CMK (cell line): ENCODE data around the gene EIF5A.

Experiments used
- DNase-seq: peaks from one replicate; pipeline ENCODE4 v3.0.0-alpha.2; 2010; ENCODE audit warnings: low read depth

The EIF5A gene

DNA sequence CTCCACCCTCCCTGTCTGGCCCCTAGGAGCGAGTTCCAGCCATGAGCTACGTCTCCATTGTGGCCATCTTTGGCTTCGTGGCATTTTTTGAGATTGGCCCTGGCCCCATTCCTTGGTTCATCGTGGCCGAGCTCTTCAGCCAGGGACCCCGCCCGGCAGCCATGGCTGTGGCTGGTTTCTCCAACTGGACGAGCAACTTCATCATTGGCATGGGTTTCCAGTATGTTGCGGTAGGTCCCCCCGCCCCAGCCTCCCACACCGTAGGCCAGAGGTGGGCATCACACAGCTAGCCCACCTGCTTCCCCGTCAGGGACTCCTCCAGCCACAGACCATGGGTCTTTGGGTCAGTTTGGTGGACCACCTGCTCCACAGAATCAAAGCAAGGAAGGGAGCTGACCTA lies 21.7 kb upstream of the EIF5A start:
- no peak for DNase-seq

- no peak for DNase-seq
Measured at GRCh38 chr17:7289256-7290032, 18.0 kb upstream of the EIF5A start.

DNA sequence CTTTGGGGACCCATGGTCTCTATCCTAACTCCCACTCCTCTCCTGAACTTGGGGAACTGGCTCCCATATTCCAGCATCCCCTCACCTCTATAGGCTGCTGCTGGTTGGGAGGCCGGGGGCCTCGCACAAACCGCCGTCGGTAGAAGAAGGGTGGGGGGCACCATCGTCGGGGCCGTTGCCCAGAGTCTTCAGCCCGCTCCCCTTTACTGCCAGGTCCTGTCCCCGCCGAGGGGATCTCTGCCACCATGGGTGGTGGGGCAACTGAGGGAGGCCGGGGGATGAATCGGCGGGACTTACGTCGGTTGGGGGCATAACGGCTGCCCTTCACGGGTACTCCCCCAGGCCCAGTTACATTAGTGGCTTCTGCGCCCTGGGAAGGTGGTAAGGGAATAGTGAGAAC lies 17.3 kb upstream of the EIF5A start:
- no peak for DNase-seq

GRCh38 chr17:7290685-7291084 lies 16.7 kb upstream of the EIF5A start:
- DNase-seq, result no peak

- DNase-seq, result no peak
Measured at GRCh38 chr17:7292194-7292593, 15.2 kb upstream of the EIF5A start.

GRCh38 chr17:7292729-7293128 lies 14.7 kb upstream of the EIF5A start:
- DNase-seq, result no peak

DNA sequence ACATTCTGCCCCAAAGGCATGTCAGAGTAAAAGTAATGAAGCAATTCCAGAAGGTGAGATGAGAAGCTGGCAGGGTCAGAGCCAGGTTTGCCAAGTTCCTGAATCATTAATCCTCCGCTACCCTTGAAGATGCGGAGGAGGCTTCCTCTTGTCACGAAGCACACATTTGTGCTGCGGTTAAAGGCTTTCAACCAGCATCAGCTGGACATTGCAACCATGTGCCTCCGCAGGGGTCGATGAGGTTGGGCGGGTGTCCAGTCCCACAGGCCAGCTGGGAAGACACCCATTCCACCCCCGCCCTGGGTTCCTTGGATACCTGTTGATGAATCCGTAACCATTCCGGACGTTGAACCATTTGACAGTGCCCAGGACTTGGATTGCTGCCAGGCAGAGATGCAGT lies 14.3 kb upstream of the EIF5A start:
- no peak for DNase-seq

DNA sequence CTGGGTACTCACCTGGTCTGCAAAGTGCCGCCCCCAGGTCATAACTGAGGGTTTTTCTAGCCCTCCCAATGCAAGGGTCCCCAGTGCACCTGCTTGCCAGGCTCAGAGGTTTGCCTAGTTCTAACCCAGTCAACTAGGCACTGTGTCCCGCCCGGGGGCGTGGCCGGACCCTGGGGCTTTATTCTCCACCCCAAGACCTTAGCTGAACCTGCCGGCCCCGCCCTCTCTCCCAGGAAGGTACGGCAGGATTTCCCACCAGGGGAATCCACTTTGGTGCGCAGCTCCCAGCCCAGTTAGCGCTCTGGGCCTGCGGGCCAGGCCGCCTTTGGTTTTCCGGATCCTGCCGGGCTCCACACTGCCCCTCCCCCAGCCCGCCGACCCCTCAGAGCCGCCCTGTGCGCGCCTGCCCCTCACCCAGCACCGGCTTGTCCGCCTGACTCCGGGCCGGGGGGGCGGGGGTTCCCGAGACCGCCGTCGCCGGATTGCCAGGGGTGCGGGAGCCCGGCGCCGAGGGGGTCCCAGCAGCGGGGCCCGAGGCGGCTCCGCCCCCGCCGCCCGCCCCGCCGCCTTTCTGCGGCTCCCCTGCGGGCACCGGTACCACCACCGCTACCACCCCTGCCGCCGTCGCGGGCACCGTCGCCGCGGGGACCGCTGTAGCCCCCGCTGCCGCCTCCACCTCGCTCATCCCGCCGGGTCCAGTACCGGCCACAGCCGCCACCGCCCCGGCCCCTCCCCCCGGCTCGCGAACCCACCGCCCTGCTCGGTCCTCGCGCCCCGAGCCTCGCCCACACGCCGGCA lies 13.4 kb upstream of the EIF5A start:
- DNase-seq, result no peak

DNA sequence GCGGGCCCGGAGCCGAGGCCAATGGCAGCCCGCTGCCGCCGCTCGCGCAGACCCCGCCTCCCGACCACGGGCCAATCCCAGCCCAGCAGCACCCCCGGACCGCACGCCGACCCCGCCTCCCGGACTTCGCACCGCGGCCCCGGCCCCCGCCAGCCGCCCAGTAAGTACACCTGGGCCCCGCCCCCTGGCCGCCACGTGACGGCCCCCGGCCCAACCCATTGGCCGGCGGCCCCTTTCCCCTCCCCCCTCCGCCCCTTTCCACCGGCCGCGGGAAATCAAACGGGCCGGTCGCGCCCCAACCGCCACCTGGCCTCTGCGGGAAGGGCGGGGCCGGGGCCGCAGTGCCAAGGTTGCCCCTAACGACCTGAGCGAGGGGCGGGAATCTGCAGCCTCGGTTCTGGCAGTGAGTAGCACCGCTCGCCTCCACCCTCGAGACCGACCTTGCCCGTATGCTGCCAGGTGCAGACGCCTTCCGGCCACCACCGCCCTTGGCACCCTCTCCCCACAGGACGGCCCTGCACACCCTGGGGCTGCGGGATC lies 12.7 kb upstream of the EIF5A start, which contains the start of gene YBX2:
Gene YBX2, minus strand, starts transcription at position 26 of the 540 bp plus-strand sequence. CDS start 139 bp downstream, outside the sequence.
- DNase-seq, result no peak

DNA sequence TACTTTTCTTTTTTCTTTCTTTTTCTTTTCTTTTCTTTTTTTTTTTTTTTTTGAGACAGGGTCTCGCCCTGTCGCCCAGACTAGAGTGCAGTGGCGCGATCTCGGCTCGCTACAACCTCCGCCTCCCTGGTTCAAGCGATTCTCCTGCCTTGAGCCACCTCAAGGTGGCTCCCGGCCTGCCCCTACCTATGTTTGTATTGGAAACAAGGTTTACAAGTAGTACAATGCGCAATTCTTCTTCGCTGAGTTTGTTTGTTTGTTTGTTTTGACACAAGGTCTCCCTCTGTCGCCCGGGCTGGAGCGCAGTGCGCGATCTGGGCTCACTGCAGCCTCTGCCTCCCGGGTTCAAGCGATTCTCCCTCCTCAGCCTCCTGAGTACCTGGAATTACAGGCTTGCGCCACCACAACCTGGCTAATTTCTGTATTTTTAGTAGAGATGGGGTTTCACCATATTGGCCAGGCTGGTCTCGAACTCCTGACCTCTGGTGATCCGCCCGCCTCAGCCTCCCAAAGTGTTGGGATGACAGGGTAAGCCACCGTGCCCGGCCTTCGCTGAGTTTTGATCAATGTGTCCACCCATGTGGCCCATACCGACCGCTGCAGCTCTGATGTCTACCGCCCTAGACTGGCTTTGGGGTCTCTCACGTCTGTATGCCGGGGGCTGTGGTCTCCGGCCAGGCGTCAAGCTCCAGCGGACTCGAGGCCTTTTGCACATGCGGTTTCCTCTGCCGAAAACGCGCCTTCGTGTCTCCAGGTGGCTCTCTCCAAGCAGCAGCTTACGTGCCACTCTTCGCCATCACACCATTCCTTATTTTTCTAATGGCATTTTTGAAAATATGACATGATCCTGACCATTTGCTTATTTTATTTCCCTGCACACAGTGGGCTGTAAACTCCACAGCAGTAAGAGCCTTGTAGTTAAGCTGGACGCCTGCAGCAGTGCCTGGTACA lies 11.9 kb upstream of the EIF5A start:
- no peak for DNase-seq

DNA sequence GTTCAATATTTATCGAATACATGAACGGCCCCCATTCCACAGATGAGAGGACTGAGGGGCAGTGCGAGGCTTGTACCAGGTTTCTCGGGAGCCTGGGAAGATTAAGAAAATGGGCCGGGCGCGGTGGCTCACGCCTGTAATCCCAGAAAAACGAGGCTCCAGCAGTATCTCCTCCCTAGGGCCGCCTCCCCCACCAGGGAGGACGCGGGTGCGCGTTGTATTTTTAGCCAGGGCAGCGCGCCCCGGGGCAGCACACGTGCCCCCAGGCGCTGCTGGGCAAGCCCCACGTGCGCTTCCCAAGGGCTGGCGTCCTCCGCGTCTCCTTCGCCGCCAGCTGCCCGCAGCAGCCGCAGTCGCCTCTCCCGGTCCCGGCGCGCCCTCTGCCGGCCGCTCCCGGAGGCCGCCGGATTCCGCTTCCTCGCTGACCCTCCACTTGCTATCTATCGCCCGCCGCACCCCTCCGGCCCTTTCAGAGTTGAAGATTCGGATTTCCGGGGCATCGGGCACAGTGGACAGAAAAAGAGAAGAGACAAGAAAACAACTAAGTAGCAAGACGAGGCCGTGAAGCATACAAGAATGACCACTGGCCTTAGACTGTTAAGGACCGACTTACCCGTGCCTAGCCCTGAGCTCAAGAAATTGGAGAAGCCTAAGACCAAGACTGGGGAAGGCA lies 11.1 kb upstream of the EIF5A start:
- DNase-seq, result no peak

GRCh38 chr17:7304179-7304578 lies 3.2 kb upstream of the EIF5A start:
- no peak for DNase-seq

GRCh38 chr17:7307686-7308624 lies 527 bp downstream of the EIF5A start:
- no peak for DNase-seq

DNA sequence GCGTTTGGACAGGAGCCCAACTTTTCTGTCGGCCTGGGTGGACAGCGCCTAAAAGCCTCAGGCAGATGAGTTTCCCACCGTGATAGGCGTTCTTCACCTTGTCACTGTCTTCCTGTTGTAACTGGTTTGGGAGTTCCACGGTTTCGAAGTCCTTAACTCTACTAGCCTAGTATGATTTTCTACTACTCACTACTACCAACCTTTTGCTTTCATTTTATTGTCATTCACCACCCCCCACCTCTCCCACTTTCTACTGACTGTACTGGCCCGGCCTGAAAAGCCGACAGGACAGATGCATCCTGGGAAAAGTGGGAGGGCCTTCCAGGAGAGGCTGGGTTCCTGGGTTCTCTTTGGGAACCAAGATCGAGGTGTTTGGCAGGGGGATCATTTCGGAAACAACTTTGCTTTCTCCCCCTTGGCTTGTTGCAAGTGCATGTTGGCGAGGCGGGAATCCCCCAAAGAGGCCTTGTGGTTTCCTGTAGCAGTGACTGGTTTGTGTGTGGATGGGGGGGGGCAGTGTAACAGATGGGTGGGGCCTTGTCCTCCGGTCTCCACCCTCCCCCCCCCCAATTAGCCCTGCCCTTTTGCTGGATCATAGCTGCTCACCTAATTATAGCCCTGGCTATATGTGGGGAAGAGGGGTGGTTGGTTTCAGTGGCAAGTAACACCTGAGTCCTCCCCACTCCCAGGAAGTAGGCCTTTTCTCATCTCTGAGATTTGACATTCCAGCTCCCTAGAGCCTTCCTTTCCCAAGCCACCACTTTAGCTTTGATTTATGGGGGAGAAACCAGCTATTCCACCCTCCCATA lies 1.4 kb downstream of the EIF5A start:
- DNase-seq, result no peak

DNA sequence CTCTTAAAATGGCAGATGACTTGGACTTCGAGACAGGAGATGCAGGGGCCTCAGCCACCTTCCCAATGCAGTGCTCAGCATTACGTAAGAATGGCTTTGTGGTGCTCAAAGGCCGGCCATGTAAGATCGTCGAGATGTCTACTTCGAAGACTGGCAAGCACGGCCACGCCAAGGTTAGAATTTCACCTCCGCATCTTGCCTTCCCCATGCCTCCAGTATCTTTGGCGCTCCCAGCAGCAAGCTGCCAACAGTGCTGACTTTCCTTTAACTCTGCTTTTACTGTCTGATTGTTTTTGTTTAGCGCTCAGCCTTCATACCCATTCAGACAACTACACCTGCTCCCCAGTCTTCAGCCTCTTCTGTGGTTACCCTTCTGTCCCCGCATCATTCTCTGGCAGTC lies 2.2 kb downstream of the EIF5A start:
- DNase-seq, result no peak

- DNase-seq, result no peak
Measured at GRCh38 chr17:7311110-7311705, 3.8 kb downstream of the EIF5A start.

GRCh38 chr17:7312432-7313087 lies 5.1 kb downstream of the EIF5A start:
- DNase-seq, result no peak

DNA sequence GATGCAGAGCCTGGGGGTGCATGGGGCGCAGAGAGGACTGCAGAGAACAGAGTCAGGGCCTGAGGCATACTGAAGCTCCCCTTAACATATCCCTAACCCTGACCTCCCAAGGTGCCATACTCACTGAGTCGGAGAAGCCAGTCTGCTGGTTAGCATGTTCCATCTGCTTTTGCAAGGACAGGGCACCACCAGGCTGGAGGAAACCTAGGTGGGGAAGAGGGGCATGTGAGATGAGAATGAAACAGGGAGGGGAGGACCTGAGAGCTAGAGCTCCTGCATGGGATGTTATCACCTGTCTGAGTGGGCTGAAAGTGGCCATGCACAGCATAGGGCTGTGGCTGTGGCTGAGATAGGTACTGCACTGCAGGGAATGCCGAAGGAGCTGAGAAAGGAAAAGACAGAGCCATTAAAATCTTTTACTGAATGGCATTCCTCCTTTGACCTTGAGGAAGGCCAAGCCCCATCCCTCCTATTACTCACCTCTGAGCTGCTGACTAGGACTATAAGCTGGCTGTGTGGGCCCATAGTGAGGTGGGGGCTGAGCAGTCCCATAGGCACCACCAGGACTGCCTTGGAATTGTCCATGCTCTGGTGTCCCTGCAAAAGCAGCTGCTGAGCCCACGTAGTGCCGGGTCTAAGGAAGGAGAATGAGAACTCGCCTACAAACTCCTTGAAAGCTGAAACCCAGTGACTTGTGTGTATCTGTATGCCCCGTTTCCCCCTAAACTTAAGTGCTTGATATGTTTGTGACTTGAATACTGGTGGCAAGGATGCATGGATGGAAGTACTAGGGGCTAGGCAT lies 5.9 kb downstream of the EIF5A start:
- no peak for DNase-seq
